ENCODE results near the gene SCN2B. TPM values are rescaled to one million over a fixed set of nuclear protein-coding genes. Genes with fewer than 3 reads are reported as not detected.

SCN2B gene
- total RNA-seq, 1 donor from 2014 or later, result under 0.01 TPM

DNA sequence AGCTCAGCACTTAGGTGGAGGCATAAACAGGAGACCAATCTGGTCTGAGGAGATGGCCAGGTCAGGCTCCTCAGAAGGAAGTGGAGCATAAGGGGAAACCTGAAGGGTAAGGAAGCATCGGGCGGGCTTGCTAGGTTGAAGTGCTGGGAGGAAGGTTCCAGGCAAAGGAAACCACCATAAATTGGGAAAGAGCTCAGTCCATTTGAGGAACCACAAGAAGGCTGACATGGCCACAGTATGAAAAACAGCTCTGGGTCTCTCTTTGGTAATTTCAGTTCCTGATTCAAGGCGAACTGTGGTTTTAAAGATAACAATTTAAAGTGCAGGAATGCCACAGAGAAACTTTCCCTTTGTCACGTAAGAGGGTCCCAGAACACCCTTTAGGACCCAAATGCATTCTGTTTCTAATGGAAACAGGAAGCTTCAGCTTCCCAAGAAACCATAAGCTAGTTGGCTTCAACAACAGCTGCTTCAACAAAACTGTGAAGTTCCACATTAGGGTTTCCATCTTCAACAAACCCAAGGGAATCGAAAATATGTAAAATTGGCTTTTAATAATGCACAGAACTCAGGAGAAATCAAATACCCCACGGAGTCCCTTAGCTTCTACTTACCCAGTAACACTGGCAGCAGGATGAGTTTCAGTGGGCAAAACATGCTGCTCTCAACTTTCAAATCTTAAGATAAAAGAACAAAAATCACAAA, 37.9 kb upstream of the SCN2B start:
- no peak overlapping the region for H3K4me3 ChIP-seq (ENCODE audit: low read depth, low read length)
- TF ChIP-seq CTCF (conservative IDR thresholded peaks at IDR 0.05; ENCODE audit: low read depth, low read length), result no peak
- DNase-seq (ENCODE audit: low read depth), result no peak

DNA sequence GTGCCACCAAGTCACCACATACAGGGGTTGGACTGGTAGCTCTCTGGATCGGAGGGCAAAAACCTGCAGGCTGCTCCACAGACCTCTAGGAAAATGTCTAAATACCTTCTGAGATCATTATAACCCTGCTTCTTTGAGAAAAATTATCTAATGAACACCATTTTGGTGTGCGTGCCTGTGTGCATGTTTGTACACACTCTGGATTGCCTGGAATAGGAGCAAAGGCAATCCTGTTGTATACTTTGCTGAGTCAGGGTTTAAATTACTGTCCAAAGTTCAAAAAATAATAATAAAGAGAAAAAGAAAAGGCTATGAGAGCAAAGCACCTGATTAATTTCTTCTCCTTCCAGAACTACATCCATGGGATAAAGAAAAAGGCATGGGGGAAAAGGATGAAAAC, 37.3 kb upstream of the SCN2B start:
- no peak overlapping the region for H3K4me3 ChIP-seq (ENCODE audit: low read depth, low read length)
- no peak for DNase-seq (ENCODE audit: low read depth)
- no peak for TF ChIP-seq CTCF (conservative IDR thresholded peaks at IDR 0.05; ENCODE audit: low read depth, low read length)

DNA sequence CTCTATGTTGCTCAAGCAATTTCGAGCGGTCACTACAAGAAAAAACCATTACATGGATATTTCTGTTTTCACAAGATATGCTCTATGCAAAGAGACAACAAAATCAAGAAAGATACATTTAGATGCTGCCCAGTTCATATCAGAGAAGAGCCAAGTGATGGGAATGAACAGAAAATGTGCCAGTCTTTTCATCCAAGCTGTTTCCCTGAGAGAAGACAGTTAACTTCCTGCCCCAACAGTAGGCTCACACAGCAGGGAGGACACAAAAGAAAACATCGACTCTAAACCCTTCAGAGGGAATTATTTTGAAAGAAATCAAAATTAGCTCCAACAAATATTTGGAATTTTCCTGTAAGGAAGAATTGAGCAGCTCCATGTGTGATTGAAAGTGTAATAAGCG, 36.8 kb upstream of the SCN2B start:
- no peak for DNase-seq (ENCODE audit: low read depth)
- H3K4me3 ChIP-seq (ENCODE audit: low read depth, low read length), result no peak overlapping the region
- no peak for TF ChIP-seq CTCF (conservative IDR thresholded peaks at IDR 0.05; ENCODE audit: low read depth, low read length)

DNA sequence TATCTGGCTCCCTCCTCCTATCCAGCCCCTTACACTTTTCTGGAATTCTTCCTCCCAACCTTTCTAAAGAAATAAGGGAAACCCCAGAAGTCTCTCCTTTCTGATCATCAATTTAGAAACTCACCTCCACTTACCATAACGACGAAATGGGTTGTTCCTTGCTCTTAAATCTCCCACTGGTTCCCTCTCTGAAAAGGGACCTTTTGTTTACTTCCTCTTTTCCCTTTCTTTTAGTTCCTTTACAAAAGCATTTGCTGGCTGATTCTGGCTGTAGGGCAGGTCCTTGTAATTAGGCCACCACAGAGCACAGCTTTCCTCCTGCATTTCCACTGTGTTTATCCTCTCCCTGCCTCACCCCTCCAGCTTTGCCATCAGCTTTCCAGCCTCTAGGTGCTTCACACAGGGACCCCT, 36.3 kb upstream of the SCN2B start:
- DNase-seq (ENCODE audit: low read depth), result no peak
- no peak for TF ChIP-seq CTCF (conservative IDR thresholded peaks at IDR 0.05; ENCODE audit: low read depth, low read length)

GRCh38 chr11:118212131-118212725, 35.8 kb upstream of the SCN2B start:
- no peak for DNase-seq (ENCODE audit: low read depth)
- TF ChIP-seq CTCF (conservative IDR thresholded peaks at IDR 0.05; ENCODE audit: low read depth, low read length), result no peak
- H3K4me3 ChIP-seq (ENCODE audit: low read depth, low read length), result no peak overlapping the region

More for the DNA sequence above, 36.3 kb upstream of the SCN2B start:
- H3K4me3 ChIP-seq (ENCODE audit: low read depth, low read length), result no peak overlapping the region

DNA sequence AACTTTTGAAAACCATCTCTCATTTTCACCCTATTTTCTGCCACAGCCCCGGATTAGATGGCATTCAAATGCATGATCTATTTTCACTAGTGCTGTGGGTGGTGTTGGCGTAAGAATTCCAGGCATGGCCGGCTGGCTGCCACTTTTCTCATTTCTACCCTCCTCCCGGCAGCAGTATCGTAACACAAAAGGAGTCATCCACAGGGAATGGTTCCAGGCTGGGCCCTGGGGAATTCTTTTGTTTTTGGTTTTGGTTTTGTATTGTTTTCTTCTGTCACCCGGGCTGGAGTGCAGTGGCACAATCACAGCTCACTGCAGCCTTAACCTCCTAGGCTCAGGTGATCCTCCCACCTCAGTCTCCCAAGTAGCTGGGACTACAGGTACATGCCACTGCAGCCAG, 34.6 kb upstream of the SCN2B start:
- no peak overlapping the region for H3K4me3 ChIP-seq (ENCODE audit: low read depth, low read length)
- no peak for DNase-seq (ENCODE audit: low read depth)
- no peak for TF ChIP-seq CTCF (conservative IDR thresholded peaks at IDR 0.05; ENCODE audit: low read depth, low read length)

- H3K4me3 ChIP-seq (ENCODE audit: low read depth, low read length), result no peak overlapping the region
- no peak for TF ChIP-seq CTCF (conservative IDR thresholded peaks at IDR 0.05; ENCODE audit: low read depth, low read length)
- DNase-seq (ENCODE audit: low read depth), result no peak
These were observed 33.9 kb upstream of the SCN2B start for GRCh38 chr11:118210323-118210722.
